COLO668 (cell line): Measurements from ENCODE around the gene TMTC2.
"Not testable (repeated sequence)": the region's sequence is repeated elsewhere in the genome, so short reads cannot be mapped to it uniquely, and the experiment has no call there.

Source experiments
- DNase-seq: peaks from one replicate; lab custom pipeline; 2025; ENCODE audit not compliant: unreplicated experiment; lab: John Stamatoyannopoulos, UW

TMTC2 gene

GRCh38 chr12:82781309-82781997 is 94.7 kb downstream of the TMTC2 start:
- DNase-seq = no peak

DNA sequence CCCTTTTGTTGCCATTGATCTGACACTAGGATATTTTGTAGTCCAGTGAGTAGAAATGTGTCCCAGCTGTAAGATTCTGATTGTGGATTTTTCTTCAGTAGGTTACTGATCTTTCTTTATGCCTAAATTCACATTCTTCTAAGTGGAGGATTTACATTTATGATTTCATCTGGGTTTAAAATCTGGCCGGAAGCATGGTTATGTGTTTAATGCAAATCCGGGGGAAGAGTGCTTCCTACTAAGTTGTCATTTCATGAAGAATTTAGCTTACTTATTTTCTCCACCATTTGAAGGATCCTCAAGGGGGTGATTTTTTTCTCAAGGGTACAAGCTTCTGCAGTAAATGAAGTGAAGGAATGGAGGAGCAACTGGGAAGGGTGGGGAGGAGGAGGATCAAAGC is 96.7 kb downstream of the TMTC2 start:
- no peak for DNase-seq

GRCh38 chr12:82787016-82787415 is 100.3 kb downstream of the TMTC2 start:
- DNase-seq = no peak

GRCh38 chr12:82788594-82788993 is 101.9 kb downstream of the TMTC2 start:
- no peak for DNase-seq

- DNase-seq = no peak
Measured at GRCh38 chr12:82789674-82790073, 103.0 kb downstream of the TMTC2 start.

GRCh38 chr12:82793751-82794281 is 107.1 kb downstream of the TMTC2 start:
- DNase-seq = no peak

DNA sequence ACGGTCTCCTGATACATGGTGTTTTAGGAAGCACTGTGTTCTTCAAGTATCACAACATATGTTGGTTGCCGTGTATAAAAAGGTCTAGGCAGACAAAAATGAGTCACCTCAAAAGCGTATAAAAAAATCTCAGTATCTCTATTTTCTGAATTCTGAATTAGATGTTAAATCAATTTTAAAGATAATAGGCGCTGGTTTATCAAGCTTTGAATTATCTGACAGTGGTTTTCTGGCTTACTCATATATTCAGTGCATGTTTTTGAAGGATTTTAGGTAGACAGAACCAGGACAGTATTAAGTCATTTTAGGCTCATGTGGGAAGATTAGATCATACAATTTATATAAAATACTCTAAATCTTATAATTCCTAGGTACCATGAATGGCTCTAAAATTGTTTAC is 110.8 kb downstream of the TMTC2 start:
- no peak for DNase-seq

GRCh38 chr12:82800185-82800584 is 113.5 kb downstream of the TMTC2 start:
- DNase-seq = no peak

GRCh38 chr12:82801951-82802610 is 115.4 kb downstream of the TMTC2 start:
- no peak for DNase-seq

- DNase-seq = no peak
Measured at GRCh38 chr12:82803201-82803600, 116.5 kb downstream of the TMTC2 start.

DNA sequence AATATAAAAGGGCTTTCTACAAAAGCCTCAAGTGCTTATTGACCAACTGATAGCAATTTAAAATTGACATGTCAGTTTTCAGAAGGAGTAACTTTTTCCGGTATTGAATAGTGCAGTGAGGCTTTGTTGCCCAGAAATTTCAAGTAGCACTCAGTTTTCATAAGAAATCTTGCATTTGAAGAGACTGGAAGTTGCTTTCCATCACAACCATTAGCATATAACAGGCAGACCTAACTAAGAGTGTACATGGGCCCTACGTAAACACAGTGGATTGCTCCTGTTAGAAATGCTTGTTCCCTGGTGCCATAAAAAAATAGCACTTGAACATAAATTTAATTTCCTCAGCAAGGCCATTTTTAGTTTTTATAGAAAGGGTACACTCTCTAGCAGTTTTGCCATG is 117.9 kb downstream of the TMTC2 start:
- no peak for DNase-seq

- not testable (repeated sequence) for DNase-seq
Measured at GRCh38 chr12:82805004-82805403, 118.3 kb downstream of the TMTC2 start.

- no peak for DNase-seq
Measured at GRCh38 chr12:82805812-82806497, 119.2 kb downstream of the TMTC2 start.

DNA sequence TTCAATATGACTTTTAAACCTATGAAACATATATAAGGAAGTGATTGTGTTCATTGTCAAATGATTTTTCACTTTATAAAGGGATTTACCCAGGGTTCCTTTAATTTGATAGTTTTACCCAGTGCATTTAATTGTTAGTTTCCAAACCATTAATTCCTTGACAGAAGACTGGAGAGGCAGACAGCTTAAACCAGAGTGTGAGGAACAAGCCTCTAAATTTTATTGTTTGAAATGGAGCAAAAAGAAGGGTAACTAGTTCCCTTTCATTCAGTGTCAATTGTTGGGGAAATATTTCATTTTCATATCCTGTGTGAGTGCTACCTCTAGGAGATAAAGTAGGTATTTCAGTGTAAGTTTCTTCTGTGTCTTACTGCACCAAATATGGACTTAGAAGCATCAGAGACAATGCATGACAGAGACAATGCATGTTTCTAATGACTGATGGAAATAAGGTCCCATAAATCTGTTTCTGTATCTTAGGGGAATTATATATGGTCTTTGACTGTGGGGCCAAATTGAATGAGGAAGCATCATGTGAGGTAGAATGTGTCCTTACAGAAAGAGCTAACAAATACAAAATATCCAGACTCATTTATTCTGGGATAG is 120.5 kb downstream of the TMTC2 start:
- no peak for DNase-seq

DNA sequence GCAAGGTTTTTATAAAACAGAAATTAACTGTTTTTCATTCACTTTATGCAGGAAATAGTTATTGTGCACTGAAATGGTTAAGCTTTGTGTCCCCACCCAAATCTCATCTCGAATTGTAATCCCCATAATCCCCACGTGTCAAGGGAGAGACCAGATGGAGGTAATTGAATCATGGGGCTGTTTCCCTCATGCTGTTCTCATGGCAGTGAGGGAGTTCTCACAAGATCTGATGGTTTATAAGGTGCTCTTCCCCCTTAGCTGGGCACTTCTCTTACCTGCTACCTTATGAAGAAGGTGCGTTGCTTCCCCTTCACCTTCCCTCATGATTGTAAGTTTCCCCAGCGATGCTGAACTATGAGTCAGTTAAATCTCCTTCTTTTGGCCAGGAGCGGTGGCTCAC is 123.9 kb downstream of the TMTC2 start:
- no peak for DNase-seq

- DNase-seq = no peak
Measured at GRCh38 chr12:82817368-82817767, 130.7 kb downstream of the TMTC2 start.

DNA sequence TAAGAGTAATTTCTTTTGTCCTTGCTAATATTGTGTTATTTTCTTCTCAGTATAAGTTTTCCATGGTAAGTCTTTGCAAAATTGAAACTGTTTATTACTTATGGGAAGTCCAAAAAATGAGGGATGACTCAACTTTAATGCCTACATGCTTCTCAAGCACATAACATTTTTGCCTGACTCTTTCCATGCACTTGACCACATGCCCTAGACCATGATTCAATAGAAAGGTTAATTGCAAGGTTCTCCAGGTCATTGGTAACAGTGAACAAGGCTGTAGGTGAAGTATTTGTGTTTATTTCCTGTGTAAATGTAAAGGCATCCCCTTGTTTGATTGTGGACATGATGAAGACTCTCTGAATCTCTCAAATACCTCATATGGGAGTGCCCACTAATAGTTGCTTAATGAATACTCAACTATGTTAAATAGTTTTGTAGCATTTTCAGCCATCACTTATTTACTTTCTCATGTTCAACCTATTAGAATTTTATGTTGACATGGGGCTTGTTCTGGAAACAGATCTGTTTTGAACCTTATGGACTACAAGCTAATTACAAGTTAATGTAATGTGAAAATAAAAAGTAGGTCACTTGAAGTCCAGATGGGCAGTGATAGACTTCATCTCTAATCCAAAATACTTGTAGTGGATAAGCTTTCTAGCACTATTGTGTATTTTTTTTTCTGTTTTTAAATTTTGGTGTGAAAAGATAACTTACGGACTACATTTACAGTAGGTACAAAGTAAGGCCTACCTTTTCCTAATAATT is 131.7 kb downstream of the TMTC2 start:
- DNase-seq = no peak

DNA sequence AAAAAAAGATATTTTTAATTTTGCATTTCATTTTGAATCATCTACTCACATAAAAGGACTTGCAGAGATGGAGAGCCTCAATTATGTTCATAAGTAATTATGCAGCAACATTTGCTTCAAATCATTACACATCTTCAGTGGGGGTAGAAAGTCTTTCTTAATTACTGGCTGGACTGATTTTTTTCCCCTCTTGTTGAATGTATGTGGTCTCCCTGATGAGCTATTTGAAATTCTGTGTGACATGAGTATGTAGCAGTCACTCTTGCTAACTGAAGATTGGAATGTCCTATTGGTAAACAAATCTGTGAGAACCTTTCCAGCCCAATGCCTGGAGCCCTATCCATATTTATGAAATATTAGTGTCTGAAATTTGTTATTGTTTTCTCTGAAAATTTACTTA is 139.8 kb downstream of the TMTC2 start:
- no peak for DNase-seq

DNA sequence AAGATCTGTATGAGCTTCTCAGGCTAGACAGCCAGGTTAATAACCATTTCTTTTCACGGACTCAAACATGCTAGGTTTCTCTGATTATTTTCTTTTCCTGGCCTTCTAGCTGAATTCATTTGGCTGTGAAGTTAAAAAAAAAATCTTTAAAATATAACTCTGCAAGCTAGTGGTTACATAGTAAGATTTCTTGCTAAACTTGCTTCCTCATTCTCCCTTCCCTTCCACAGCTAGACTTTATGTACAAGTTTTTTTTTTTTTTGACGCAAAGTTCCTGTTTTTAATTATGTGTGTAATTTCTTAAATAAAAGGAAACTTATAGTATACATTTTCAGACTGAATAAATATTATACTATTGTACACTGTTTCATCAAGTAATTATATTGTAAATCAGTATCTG is 145.4 kb downstream of the TMTC2 start:
- DNase-seq = no peak

DNA sequence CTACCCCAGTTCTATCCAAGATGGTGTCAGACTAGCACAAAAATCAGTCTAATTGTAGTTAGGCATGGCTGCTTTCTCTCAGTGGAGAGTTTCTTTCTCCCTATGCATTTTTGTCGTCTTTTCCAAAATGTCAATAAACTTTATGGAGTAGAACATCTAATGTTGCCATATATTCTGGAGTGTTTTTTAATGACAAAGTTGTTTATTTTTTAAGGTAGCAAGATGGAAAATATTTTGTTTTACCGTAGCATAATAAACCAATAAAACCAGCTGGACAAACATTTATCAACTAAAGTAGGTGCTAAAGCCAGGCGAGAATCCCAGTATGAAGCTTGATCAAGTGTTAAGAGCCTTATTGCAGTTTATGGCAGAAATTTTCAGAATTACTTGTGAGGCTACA is 146.3 kb downstream of the TMTC2 start:
- DNase-seq = no peak

- DNase-seq = no peak
Measured at GRCh38 chr12:82833481-82833880, 146.8 kb downstream of the TMTC2 start.
